ENCODE data around the gene FRMD8. TPM values are rescaled to one million over a fixed set of nuclear protein-coding genes. Genes with fewer than 3 reads are reported as not detected.

FRMD8 gene
- total RNA-seq, 1 experiment from 2014 or later, result 40.2 TPM

DNA sequence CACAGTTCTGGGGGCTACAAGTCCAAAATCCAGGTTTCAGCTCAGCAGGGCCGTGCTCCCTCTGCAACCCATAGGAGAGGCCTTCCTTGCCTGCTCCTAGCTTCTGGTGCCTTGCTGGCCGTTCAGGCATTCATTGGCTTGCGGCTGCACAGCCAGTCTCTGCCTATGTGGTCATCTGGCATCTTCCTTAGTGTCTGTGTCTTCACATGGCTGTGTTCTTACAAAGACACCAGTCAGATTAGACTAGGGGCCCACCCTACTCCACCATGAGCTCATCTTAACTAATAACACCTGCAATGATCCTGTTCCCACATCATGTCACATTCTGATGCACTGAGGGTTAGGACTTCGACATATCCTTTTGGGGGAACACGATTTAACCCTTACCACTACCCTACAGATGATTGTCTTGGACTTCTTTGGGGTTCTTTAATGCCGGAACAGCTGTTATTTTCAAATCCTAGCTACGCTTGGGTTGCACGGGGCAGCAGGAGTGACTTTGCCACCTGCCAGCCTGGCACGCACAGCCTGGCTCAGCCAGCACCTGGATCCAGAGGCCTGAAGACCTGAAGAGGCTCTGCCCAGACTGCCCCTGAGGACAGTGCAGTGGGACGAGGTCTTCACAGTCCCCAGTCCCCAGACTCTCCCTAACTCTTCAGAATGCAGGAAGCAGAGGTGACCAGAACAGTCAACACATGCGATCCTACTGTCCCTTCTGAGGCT is 28.5 kb downstream of the FRMD8 start:
- DNase-seq, result no peak
- no peak for TF ChIP-seq CTCF (IDR thresholded peaks at IDR 0.05; ENCODE audit: unreplicated experiment)
- Mint-ChIP-seq H3K27me3 (ENCODE audit: unreplicated experiment) (no peaks in the 10 kb centered on the region), H3K4me1 (ENCODE audit: low read depth, unreplicated experiment) (peaks cover 46% of the 10 kb centered on the region), H3K27ac (ENCODE audit: unreplicated experiment) (no peak overlapping the region), H3K9me3 (ENCODE audit: low read depth, unreplicated experiment) (no peaks in the 10 kb centered on the region), H3K4me3 (ENCODE audit: low read depth, unreplicated experiment) (no peak overlapping the region), H3K36me3 (ENCODE audit: insufficient read depth, unreplicated experiment) (peaks cover 62% of the 10 kb centered on the region)
- intact Hi-C loops (cut with micrococcal nuclease; ENCODE audit: unreplicated experiment), result loop anchor here (5.0 kb wide), 1 partner anchor 33 kb away; the partner anchor contains the start of gene SLC25A45
- no TSS peak for BruUV-seq (replicated peaks)
- CTCF ChIA-PET, result interaction anchor here (0.7 to 2.1 kb wide), 5 partner anchors 15 to 142 kb away, joined by 4 to 10 read pairs (median 7); no protein-coding TSS in a partner anchor

GRCh38 chr11:65415499-65416340 is 29.3 kb downstream of the FRMD8 start:
- H3K27me3 Mint-ChIP-seq (ENCODE audit: unreplicated experiment), result no peaks in the 10 kb centered on the region
- H3K9me3 Mint-ChIP-seq (ENCODE audit: low read depth, unreplicated experiment), result no peaks in the 10 kb centered on the region
- intact Hi-C loops (cut with micrococcal nuclease; ENCODE audit: unreplicated experiment), result loop anchor here (1.0 to 5.0 kb wide), 3 partner anchors 33 to 53 kb away; partner anchors contain the start of gene SLC25A45
- TF ChIP-seq CTCF (IDR thresholded peaks at IDR 0.05; ENCODE audit: unreplicated experiment), result no peak
- CTCF ChIA-PET, result interaction anchor here (0.6 to 3.8 kb wide), 11 partner anchors 11 to 98 kb away, joined by 3 to 31 read pairs (median 6); partner anchors contain the start of gene SLC25A45
- peaks cover 54% of the 10 kb centered on the region for H3K4me1 Mint-ChIP-seq (ENCODE audit: low read depth, unreplicated experiment)
- BruUV-seq (replicated peaks), result no TSS peak
- peak overlapping the region; percentile 67 for H3K4me3 Mint-ChIP-seq (ENCODE audit: low read depth, unreplicated experiment)
- peak overlapping the region; percentile 79 for H3K27ac Mint-ChIP-seq (ENCODE audit: unreplicated experiment)
- H3K36me3 Mint-ChIP-seq (ENCODE audit: insufficient read depth, unreplicated experiment), result peaks cover 67% of the 10 kb centered on the region
- DNase-seq, result no peak

DNA sequence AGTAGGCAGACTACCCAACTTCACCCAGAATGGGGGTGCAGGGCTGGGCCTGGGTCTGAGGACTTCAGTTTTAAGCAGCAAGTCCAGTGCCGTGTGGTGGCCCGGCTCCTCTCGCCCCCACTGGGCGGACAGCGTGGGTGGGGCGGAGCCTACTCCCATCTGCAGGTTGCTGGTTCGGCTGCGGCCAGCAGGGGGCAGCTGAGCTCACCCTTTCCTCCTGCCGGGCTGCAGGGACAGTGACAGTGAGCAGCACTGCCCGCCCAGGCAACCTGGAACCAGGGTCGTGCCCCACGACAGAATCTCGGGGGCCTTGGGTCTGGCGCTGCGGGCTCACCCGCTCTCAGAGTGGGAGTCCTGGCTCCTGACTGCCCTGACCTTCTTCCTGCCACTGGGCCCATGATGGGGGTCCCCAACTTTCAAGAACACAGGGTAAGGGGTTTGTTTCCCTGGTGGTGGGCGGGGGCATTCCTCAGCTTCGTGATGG is 29.9 kb downstream of the FRMD8 start:
- CTCF ChIA-PET, result interaction anchor here (0.6 to 3.8 kb wide), 11 partner anchors 12 to 97 kb away, joined by 3 to 31 read pairs (median 6); partner anchors contain the start of gene SLC25A45
- intact Hi-C loops (cut with micrococcal nuclease; ENCODE audit: unreplicated experiment), result loop anchor here (1.0 to 5.0 kb wide), 3 partner anchors 34 to 52 kb away; partner anchors contain the start of gene SLC25A45
- Mint-ChIP-seq H3K4me3 (ENCODE audit: low read depth, unreplicated experiment) (peak overlapping the region; percentile 67), H3K36me3 (ENCODE audit: insufficient read depth, unreplicated experiment) (peaks cover 72% of the 10 kb centered on the region), H3K9me3 (ENCODE audit: low read depth, unreplicated experiment) (no peaks in the 10 kb centered on the region), H3K4me1 (ENCODE audit: low read depth, unreplicated experiment) (peaks cover 58% of the 10 kb centered on the region), H3K27ac (ENCODE audit: unreplicated experiment) (peak overlapping the region; percentile 79), H3K27me3 (ENCODE audit: unreplicated experiment) (no peaks in the 10 kb centered on the region)
- peak; percentile 94 for DNase-seq
- BruUV-seq (replicated peaks), result no TSS peak
- peak; percentile 94 for TF ChIP-seq CTCF (IDR thresholded peaks at IDR 0.05; ENCODE audit: unreplicated experiment)

All from Calu3 (cell line).